ENCODE data around the gene IMPDH1. TPM values are rescaled to one million over a fixed set of nuclear protein-coding genes. Genes with fewer than 3 reads are reported as not detected.

The IMPDH1 gene
- total and polyA plus RNA-seq, 9 of the 15 experiments (the other 6 are each of a cell fraction or from before 2014, with no cell fraction given), result 0.80 to 118 (median 64.3) TPM

DNA sequence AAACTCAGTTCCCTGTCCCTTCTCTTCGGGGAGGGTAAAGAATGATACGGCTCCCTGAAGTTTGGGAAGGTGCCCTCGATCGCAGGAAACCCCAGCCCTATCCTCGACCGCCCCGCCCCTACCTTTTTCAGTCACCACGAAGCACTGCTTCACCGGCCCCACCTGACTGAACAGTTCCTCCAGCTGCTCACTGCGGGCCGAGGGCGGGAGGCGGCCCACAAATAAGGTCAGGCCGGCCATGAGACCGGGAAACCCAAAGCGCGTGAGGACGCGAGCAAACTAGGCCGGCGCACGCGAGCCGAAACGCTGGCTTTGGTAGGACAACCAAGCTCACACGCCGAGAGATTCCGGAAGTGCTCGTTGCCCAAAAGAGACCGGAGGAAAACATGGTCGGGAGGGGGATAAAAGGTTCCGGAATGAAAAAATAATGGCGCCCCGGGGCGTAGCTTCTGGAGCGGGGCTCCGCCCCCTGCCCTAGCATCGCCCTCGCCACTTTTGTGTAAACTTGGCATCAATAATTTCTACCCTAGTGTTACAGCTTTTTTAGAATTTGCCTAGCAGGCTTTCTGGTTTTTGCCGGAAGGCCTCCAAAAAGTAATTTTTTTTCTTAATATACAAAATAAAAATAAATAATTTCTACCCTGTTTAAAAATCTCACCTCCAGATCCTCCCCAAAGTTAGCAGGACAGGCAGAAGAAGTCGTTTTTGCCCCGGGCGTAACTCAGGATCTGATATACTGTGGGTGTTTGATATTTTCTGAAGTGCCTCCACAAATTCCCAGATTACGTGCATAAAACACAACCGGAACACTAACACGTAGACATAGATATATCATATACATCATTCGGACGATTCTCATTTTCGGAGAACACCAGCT lies 66.0 kb downstream of the IMPDH1 start, which contains the start of gene RBM28 (continued):
- TF ChIP-seq, protein P1, sequence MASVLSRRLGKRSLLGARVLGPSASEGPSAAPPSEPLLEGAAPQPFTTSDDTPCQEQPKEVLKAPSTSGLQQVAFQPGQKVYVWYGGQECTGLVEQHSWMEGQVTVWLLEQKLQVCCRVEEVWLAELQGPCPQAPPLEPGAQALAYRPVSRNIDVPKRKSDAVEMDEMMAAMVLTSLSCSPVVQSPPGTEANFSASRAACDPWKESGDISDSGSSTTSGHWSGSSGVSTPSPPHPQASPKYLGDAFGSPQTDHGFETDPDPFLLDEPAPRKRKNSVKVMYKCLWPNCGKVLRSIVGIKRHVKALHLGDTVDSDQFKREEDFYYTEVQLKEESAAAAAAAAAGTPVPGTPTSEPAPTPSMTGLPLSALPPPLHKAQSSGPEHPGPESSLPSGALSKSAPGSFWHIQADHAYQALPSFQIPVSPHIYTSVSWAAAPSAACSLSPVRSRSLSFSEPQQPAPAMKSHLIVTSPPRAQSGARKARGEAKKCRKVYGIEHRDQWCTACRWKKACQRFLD (CRISPR knock-in tag; IDR thresholded peaks at IDR 0.05), result peak; percentile 95
- TF ChIP-seq SNRNP70 (optimal IDR thresholded peaks at IDR 0.05; ENCODE audit: low read depth, low read length), result no peak
- TF ChIP-seq, protein P2, sequence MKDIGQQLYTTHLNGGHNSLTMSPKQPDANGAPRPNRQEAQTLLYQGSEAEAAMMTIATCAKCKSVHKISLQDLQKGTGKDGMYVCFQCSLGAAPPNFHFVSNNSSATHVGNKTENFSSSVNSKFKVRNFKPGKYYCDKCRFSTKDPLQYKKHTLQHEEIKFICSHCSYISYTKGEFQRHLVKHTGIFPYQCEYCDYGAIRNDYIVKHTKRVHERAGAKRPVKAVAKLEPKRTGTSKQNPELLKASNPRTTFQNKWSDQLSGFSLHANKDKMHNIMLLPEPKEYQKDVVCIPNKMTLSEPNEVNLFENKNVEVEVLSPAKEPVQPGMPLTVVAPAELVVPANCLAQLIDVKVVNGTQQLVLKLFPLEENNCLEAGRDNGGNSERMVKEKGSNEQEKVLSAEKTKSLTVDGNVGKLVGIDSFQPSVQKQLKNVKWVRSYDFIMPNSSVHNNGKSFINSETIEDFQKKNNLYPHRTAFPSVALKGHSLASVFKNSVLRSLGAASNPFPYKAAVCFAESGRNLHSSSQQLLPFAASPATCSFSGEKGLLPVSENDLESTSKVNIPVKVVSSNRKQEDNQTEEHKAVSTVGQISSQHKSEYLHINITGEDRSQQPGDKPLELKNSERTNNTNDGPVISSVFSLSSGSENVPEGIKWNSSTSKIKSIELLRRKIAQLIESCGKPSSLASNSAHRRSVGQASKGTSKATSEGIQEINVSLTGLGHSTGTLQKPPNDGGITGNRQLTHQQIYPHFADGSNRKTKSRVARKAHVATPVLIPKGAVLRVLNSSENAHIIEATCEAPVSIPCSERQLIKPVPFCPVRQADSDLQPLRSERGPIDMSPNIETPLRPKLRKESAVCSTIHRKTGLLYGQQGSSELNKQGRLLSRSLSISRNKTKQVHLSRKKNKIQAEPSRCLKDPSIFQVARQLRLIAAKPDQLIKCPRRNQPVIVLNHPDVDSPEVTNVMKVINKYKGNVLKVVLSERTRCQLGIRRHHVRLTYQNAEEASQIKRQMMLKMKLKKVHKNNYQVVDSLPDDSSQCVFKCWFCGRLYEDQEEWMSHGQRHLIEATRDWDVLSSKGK (CRISPR knock-in tag; IDR thresholded peaks at IDR 0.05), result no peak
- TF ChIP-seq, protein P3, sequence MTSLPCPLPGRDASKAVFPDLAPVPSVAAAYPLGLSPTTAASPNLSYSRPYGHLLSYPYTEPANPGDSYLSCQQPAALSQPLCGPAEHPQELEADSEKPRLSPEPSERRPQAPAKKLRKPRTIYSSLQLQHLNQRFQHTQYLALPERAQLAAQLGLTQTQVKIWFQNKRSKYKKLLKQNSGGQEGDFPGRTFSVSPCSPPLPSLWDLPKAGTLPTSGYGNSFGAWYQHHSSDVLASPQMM (CRISPR knock-in tag; IDR thresholded peaks at IDR 0.05), result no peak
- peak; percentile 95 for TF ChIP-seq CXXC5 (CRISPR knock-in tag; IDR thresholded peaks at IDR 0.05)
- TF ChIP-seq NONO (IDR thresholded peaks at IDR 0.05; ENCODE audit: low read depth in 2 of 2, low read length in 1 of 2), result peak in 1 of 2 experiments; percentile 55; a peak in 1 of 4 replicates
- TF ChIP-seq ARID2 (IDR thresholded peaks at IDR 0.05), result no peak
- TF ChIP-seq BRD4 (IDR thresholded peaks at IDR 0.05), result peak; percentile 95
- TF ChIP-seq, protein P4, sequence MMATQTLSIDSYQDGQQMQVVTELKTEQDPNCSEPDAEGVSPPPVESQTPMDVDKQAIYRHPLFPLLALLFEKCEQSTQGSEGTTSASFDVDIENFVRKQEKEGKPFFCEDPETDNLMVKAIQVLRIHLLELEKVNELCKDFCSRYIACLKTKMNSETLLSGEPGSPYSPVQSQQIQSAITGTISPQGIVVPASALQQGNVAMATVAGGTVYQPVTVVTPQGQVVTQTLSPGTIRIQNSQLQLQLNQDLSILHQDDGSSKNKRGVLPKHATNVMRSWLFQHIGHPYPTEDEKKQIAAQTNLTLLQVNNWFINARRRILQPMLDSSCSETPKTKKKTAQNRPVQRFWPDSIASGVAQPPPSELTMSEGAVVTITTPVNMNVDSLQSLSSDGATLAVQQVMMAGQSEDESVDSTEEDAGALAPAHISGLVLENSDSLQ (IDR thresholded peaks at IDR 0.05), result no peak
- peak; percentile 80 for TF ChIP-seq SMAD4 (CRISPR knock-in tag; conservative IDR thresholded peaks at IDR 0.05)
- TF ChIP-seq CEBPG (CRISPR knock-in tag; IDR thresholded peaks at IDR 0.05), result no peak
- no peak for TF ChIP-seq CEBPG (tag; conservative IDR thresholded peaks at IDR 0.05 in 1 of 2, IDR thresholded peaks at IDR 0.05 in 1 of 2)
- TF ChIP-seq DPF2 (IDR thresholded peaks at IDR 0.05), result peak; percentile 65
- no peak for TF ChIP-seq ZNF347 (CRISPR knock-in tag; IDR thresholded peaks at IDR 0.05; ENCODE audit: low read depth)
- peak; percentile 57 to 74; a peak in 3 of 4 replicates for TF ChIP-seq ARNT (IDR thresholded peaks at IDR 0.05)
- peak; percentile 76; the same call in 1 of the 2 replicates for TF ChIP-seq ZNF24 (IDR thresholded peaks at IDR 0.05)
- TF ChIP-seq NFIC (IDR thresholded peaks at IDR 0.05), result peak; percentile 75
- TF ChIP-seq NFIX (CRISPR knock-in tag; IDR thresholded peaks at IDR 0.05; ENCODE audit: low read depth), result no peak
- no peak for TF ChIP-seq PTRF (tag; IDR thresholded peaks at IDR 0.05)
- TF ChIP-seq ZNF764 (CRISPR knock-in tag; IDR thresholded peaks at IDR 0.05; ENCODE audit: low read depth), result no peak
- TF ChIP-seq PTBP1 (IDR thresholded peaks at IDR 0.05; ENCODE audit: low read depth, low read length), result no peak
- no peak for TF ChIP-seq SREBF2 (CRISPR knock-in tag; IDR thresholded peaks at IDR 0.05)
- peak; percentile 99 for TF ChIP-seq KDM5B (IDR thresholded peaks at IDR 0.05; ENCODE audit: insufficient replicate concordance, low read depth, low read length)
